Left renal cortex interstitium (tissue), 4 donors: ENCODE data around the gene PSME1. TPM values are rescaled to one million over a fixed set of nuclear protein-coding genes. Genes with fewer than 3 reads are reported as not detected.

Experiments used
- DNase-seq, 4 donors: peaks; one replicate each; pipeline ENCODE4 v3.0.0-alpha.2; 2013; ENCODE audit warnings: low read depth in 4 of 4, low spot score in 2 of 4, missing footprints in 1 of 4
- polyA plus RNA-seq, 4 donors: library from polyadenylated mRNA; unstranded; fragments of 120-200 nt; gene quantifications; one replicate each; pipeline ENCODE4 v1.2.1, GENCODE V29; 2013; ENCODE audit not compliant: insufficient read length in 4 of 4

PSME1 gene
- polyA plus RNA-seq, 4 donors, result 185 to 235 (median 203) TPM

DNA sequence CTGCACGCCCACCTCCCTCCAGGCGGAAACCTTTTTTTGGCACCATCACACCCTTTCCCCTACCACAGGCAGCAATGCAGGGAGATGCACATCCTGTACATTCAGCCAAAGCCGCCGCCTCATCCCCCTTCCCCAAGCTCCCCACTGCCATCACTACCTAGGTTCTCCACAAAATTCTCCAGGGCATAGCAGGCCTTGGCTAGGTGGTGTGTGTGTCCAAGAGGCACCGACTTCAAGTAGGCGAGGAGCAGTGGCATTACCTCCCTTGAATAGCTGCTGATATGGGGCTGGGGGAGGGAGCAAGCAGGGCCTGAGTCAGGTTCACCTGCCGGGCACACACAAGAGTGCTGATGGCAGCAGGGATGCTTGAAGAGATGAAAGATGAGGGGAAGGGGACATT is 49.0 kb downstream of the PSME1 start:
- no peak for DNase-seq

DNA sequence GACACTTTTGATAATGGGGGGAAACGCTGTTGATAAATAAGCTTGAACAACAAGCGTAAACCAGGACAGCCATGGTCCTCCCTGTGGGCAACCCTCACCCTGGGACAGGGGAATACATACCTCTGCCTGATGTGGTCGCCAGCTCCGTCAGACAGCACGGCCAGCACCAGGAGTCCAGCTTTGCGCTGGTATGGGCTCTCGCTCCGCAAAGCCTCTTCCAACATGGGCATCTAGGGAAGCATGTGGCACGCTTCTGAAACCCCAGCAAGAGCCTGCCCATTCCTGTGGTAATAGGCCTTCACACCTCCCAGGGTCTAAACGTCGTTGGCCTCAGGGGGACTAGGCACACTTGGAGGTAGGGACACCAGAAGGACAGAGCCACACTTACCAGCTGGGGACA is 49.7 kb downstream of the PSME1 start:
- DNase-seq, result no peak

DNA sequence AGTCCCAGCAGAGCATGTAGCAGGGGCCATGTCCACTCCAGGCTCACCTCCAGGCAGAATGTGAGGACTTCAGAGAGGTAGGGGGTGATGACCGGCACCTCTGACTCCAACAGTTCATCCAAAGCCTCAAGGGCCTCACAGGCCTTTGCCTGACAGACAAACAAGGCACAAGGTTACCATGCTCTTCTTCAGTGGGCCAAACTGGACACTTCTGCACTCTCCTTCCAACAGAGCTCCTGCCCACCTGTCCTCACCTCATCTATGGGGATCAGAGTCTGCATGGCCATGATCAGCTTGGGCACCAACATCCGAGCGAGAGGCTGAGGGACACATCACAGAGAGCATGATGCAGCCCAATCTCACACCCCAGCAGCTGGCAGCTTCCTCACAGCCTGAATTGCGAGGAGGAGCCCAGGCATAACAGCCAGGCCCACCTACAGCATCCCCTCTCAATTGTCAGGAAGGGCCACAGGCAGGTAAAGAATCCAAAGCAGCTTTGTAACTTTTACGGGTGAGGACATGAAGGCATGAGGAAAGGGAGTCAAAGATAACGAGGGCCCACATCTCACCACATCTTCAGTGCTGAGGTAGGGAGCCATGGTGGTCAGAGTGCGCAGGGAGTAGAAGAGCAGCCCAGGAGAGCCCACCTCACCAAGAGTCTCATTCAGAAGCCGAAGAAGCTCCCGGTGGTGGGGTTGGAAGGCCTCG is 51.0 kb downstream of the PSME1 start:
- DNase-seq, result no peak

DNA sequence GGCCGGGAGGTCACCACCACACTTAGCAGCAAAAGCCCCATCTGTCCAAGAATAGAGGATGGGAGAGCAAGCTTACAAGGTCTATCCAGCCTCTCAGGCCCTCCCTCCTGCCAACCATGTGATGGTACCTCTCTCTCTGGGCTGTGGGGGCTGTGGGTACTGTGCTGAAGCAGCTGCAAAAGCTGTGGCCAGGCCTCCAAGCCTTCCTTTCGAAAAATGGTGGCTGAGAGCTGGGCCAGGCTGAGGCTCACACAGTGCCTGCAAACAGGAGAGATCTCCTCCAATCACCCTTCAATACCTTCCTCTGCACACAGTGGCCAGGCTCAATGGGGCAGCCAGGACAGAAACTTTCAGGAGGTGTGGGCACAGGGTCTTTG is 51.5 kb downstream of the PSME1 start:
- DNase-seq, result no peak

Other genes starting within 250 kb of the PSME1 start
- 10 to 100 TPM; 47.4 to 60.4 (median 56.5) TPM for gene DHRS4, start 182.4 kb upstream of the PSME1 start, polyA plus RNA-seq
- gene DHRS4L2, start 147.3 kb upstream of the PSME1 start, polyA plus RNA-seq, result 10 to 100 TPM; 28.4 to 43.5 (median 36.9) TPM
- gene CARMIL3, start 84.2 kb upstream of the PSME1 start, polyA plus RNA-seq, result 1 to 10 TPM; 1.3 to 2.4 (median 1.7) TPM
- gene CPNE6, start 64.6 kb upstream of the PSME1 start, polyA plus RNA-seq, result under 1 TPM in 1 of 4 donors, not detected in 3; 0.11 TPM
- gene PCK2, start 41.9 kb upstream of the PSME1 start, polyA plus RNA-seq, result 10 to 100 TPM; 28.6 to 35.6 (median 30.8) TPM
- gene DCAF11, start 21.4 kb upstream of the PSME1 start, polyA plus RNA-seq, result 10 to 100 TPM; 77.2 to 88.6 (median 83.0) TPM
- 1 to 10 TPM; 2.2 to 5.2 (median 3.0) TPM for gene NRL, start 21.2 kb upstream of the PSME1 start, polyA plus RNA-seq
- 1 to 10 TPM in 3 of 4 donors, under 1 TPM in 1; 0.48 to 2.2 (median 1.3) TPM for gene FITM1, start 5.5 kb upstream of the PSME1 start, polyA plus RNA-seq
- gene EMC9, start 5.4 kb downstream of the PSME1 start, polyA plus RNA-seq, result 10 to 100 TPM; 12.3 to 29.3 (median 22.3) TPM
- gene PSME2, start 10.4 kb downstream of the PSME1 start, polyA plus RNA-seq, result 100 to 1,000 TPM; 150 to 177 (median 159) TPM
- gene RNF31, start 11.3 kb downstream of the PSME1 start, polyA plus RNA-seq, result 10 to 100 TPM; 43.6 to 60.2 (median 57.7) TPM
- gene IRF9, start 25.1 kb downstream of the PSME1 start, polyA plus RNA-seq, result 10 to 100 TPM; 52.3 to 68.0 (median 59.7) TPM
- gene REC8, start 35.9 kb downstream of the PSME1 start, polyA plus RNA-seq, result 10 to 100 TPM; 46.0 to 93.7 (median 68.0) TPM
- 10 to 100 TPM; 32.7 to 40.9 (median 37.0) TPM for gene IPO4, start 52.6 kb downstream of the PSME1 start, polyA plus RNA-seq
- gene TM9SF1, start 59.2 kb downstream of the PSME1 start, polyA plus RNA-seq, result 10 to 100 TPM; 31.9 to 52.0 (median 43.9) TPM
- 10 to 100 TPM in 2 of 4 donors, 1 to 10 TPM in 2; 3.1 to 13.9 (median 7.2) TPM for gene TSSK4, start 69.5 kb downstream of the PSME1 start, polyA plus RNA-seq
- gene CHMP4A, start 77.3 kb downstream of the PSME1 start, polyA plus RNA-seq, result 10 to 100 TPM; 43.3 to 76.6 (median 53.2) TPM
- gene MDP1, start 79.9 kb downstream of the PSME1 start, polyA plus RNA-seq, result 10 to 100 TPM; 10.2 to 18.0 (median 12.1) TPM
- gene NEDD8, start 96.2 kb downstream of the PSME1 start, polyA plus RNA-seq, result 100 to 1,000 TPM; 206 to 248 (median 222) TPM
- 100 to 1,000 TPM; 106 to 121 (median 117) TPM for gene GMPR2, start 96.7 kb downstream of the PSME1 start, polyA plus RNA-seq
- 10 to 100 TPM; 54.2 to 64.5 (median 57.8) TPM for gene TINF2, start 106.4 kb downstream of the PSME1 start, polyA plus RNA-seq
- gene TGM1, start 127.0 kb downstream of the PSME1 start, polyA plus RNA-seq, result 1 to 10 TPM in 3 of 4 donors, under 1 TPM in 1; 0.92 to 4.5 (median 2.5) TPM
- gene RABGGTA, start 135.4 kb downstream of the PSME1 start, polyA plus RNA-seq, result 10 to 100 TPM; 18.0 to 31.1 (median 20.8) TPM
- 10 to 100 TPM; 41.0 to 52.5 (median 49.9) TPM for gene DHRS1, start 163.6 kb downstream of the PSME1 start, polyA plus RNA-seq
- gene NOP9, start 163.7 kb downstream of the PSME1 start, polyA plus RNA-seq, result 10 to 100 TPM; 24.1 to 29.0 (median 26.9) TPM
- 10 to 100 TPM; 22.4 to 25.3 (median 23.9) TPM for gene CIDEB, start 171.8 kb downstream of the PSME1 start, polyA plus RNA-seq
- 1 to 10 TPM; 1.6 to 5.6 (median 2.9) TPM for gene LTB4R2, start 173.9 kb downstream of the PSME1 start, polyA plus RNA-seq
- gene LTB4R, start 175.3 kb downstream of the PSME1 start, polyA plus RNA-seq, result 1 to 10 TPM; 2.2 to 7.3 (median 5.0) TPM
- 10 to 100 TPM; 15.8 to 26.6 (median 21.4) TPM for gene ADCY4, start 198.9 kb downstream of the PSME1 start, polyA plus RNA-seq
- 1 to 10 TPM; 2.6 to 4.4 (median 3.5) TPM for gene RIPK3, start 203.8 kb downstream of the PSME1 start, polyA plus RNA-seq
- 10 to 100 TPM; 49.8 to 95.6 (median 72.3) TPM for gene NFATC4, start 232.0 kb downstream of the PSME1 start, polyA plus RNA-seq